ENCODE measurements around the gene PF4V1. TPM values are rescaled to one million over a fixed set of nuclear protein-coding genes. Genes with fewer than 3 reads are reported as not detected.

Gene PF4V1
- total and polyA plus RNA-seq, 9 of the 15 experiments (the other 6 are each of a cell fraction or from before 2014, with no cell fraction given): not detected

- H3K79me2 ChIP-seq (ENCODE audit: control insufficient read depth, insufficient read depth, low read length): no peaks in the 10 kb centered on the region
- H3K4me1 ChIP-seq (replicated peaks in 1 of 2; ENCODE audit: control insufficient read depth in 2 of 2, insufficient read depth in 2 of 2, low read length in 2 of 2): peaks cover 9 to 11% of the 10 kb centered on the region in 2 experiments; a peak in 4 of 5 replicates
- H3K9ac ChIP-seq (ENCODE audit: insufficient read depth in 1 of 2, low read depth in 2 of 2, low read length in 2 of 2): no peak overlapping the region
- H3K36me3 ChIP-seq (ENCODE audit: control insufficient read depth, insufficient read depth, low read length): no peaks in the 10 kb centered on the region
- H3K9me3 ChIP-seq (replicated peaks; ENCODE audit: control insufficient read depth, insufficient read depth, low read depth, low read length): no peaks in the 10 kb centered on the region
- ATAC-seq (no peak), DNase-seq (ENCODE audit: extremely low read depth in 1 of 4, low spot score in 3 of 4) (no peak), FAIRE-seq (peak; percentile 64)
- H3K27ac ChIP-seq (ENCODE audit: extremely low read depth, low read depth, low read length): no peak overlapping the region
- 89% methylated on average over 1 of the region's 1 CpG for WGBS (ENCODE audit: insufficient coverage, low coverage, missing lambda C conversion rate)
- no peak overlapping the region for H2AFZ ChIP-seq (ENCODE audit: low read depth, low read length)
- BruUV-seq (replicated peaks): no TSS peak
- H4K20me1 ChIP-seq (replicated peaks; ENCODE audit: control insufficient read depth, insufficient read depth, low read length): no peaks in the 10 kb centered on the region
- no peak overlapping the region for H3K4me2 ChIP-seq (ENCODE audit: insufficient read depth, low read length)
- no peaks in the 10 kb centered on the region for H3K27me3 ChIP-seq (ENCODE audit: control insufficient read depth in 2 of 2, insufficient read depth in 2 of 2, low read length in 2 of 2)
- POLR2A ChIA-PET: no interaction called here
- no peaks in the 10 kb centered on the region for H3K9me1 ChIP-seq (ENCODE audit: control insufficient read depth, insufficient read depth, low read length)
- intact Hi-C loops (cut with micrococcal nuclease): no loop called here
- no peak overlapping the region for H3K4me3 ChIP-seq
- TF ChIP-seq GABPB2 (CRISPR knock-in tag; conservative IDR thresholded peaks at IDR 0.05): no peak
- TF ChIP-seq ZNF197 (CRISPR knock-in tag; IDR thresholded peaks at IDR 0.05; ENCODE audit: low read depth): no peak
- no peak for TF ChIP-seq ZNF263 (CRISPR knock-in tag; IDR thresholded peaks at IDR 0.05; ENCODE audit: borderline replicate concordance)
- no peak for TF ChIP-seq NCOA6 (IDR thresholded peaks at IDR 0.05)
- no peak for TF ChIP-seq ASH1L (IDR thresholded peaks at IDR 0.05; ENCODE audit: borderline replicate concordance, low read depth, partially characterized antibody)
- TF ChIP-seq HDAC8 (tag; IDR thresholded peaks at IDR 0.05): no peak
- no peak for TF ChIP-seq PHF8 (IDR thresholded peaks at IDR 0.05; ENCODE audit: borderline replicate concordance, low read length)
- no peak for TF ChIP-seq FOXK2 (conservative IDR thresholded peaks at IDR 0.05 in 1 of 2, IDR thresholded peaks at IDR 0.05 in 1 of 2; ENCODE audit: low read depth in 2 of 2)
- in situ Hi-C loops (cut with MboI): loop anchor here (10.0 kb wide), 1 partner anchor 264 kb away; no protein-coding TSS in a partner anchor
- CTCF ChIA-PET (ENCODE audit: low intra/inter-chr PET ratio): no interaction called here
Measured at GRCh38 chr4:73870768-73871167, 17.7 kb downstream of the PF4V1 start.
